Neural cell (in vitro differentiated cells): ENCODE measurements around the gene OGFR. TPM values are rescaled to one million over a fixed set of nuclear protein-coding genes. Genes with fewer than 3 reads are reported as not detected.

Experiments used
- H2AFZ ChIP-seq: fragments of 200-600, 300-800 bp; sonication (generic), shearing (Covaris generic); 2 replicates; pipeline ENCODE4 v1.6.0; 2014; ENCODE audit warnings: low read depth, mild to moderate bottlenecking, antibody characterized with exemption, low read length, moderate library complexity
- H3F3A ChIP-seq: fragments of 200-600 bp; shearing (Covaris generic); 2 replicates; pipeline ENCODE4 v1.6.1; 2016; ENCODE audit warnings: mild to moderate bottlenecking, moderate library complexity, mixed read lengths, antibody characterized with exemption, low read length; ENCODE audit not compliant: insufficient read depth, poor library complexity, severe bottlenecking
- H3K27ac ChIP-seq: fragments of 200-600, 300-800 bp; sonication (generic), shearing (Covaris generic); 2 replicates; pipeline ENCODE4 v1.5.1; 2014; ENCODE audit warnings: mild to moderate bottlenecking, low read length, moderate library complexity
- H3K27me3 ChIP-seq: fragments of 300-800, 200-600 bp; sonication (generic), shearing (Covaris generic); 2 replicates; pipeline ENCODE4 v1.6.0; 2014; ENCODE audit warnings: mild to moderate bottlenecking, low read depth, low read length, moderate library complexity; ENCODE audit not compliant: insufficient read depth
- H3K36me3 ChIP-seq: fragments of 300-800, 200-600 bp; sonication (generic), shearing (Covaris generic); 2 replicates; pipeline ENCODE4 v1.5.1; 2014; ENCODE audit warnings: mild to moderate bottlenecking, antibody characterized with exemption, low read length, moderate library complexity; ENCODE audit not compliant: insufficient read depth
- H3K4me2 ChIP-seq: fragments of 300-800, 200-600 bp; sonication (generic), shearing (Covaris generic); 2 replicates; pipeline ENCODE4 v1.6.0; 2014; ENCODE audit warnings: mild to moderate bottlenecking, low read length
- H3K4me3 ChIP-seq: fragments of 300-800, 200-600 bp; sonication (generic), shearing (Covaris generic); 2 replicates; pipeline ENCODE4 v1.5.1; 2014; ENCODE audit warnings: mild to moderate bottlenecking, low read length, moderate library complexity
- H3K79me2 ChIP-seq: fragments of 200-600 bp; shearing (Covaris generic); replicated peaks from 2 replicates; pipeline ENCODE4 v1.6.0; 2014; ENCODE audit warnings: mild to moderate bottlenecking, low read length, moderate library complexity; ENCODE audit not compliant: insufficient read depth
- H3K9ac ChIP-seq: fragments of 300-800, 200-600 bp; sonication (generic), shearing (Covaris generic); 2 replicates; pipeline ENCODE4 v1.6.1; 2016; ENCODE audit warnings: mild to moderate bottlenecking, low read length, mixed read lengths
- H3K9me2 ChIP-seq: fragments of 200-600 bp; shearing (Covaris generic); 2 replicates; pipeline ENCODE4 v1.6.1; 2016; ENCODE audit warnings: mild to moderate bottlenecking, low read length, mixed read lengths; ENCODE audit not compliant: insufficient read depth
- H3K9me3 ChIP-seq: fragments of 200-600, 300-800 bp; sonication (generic), shearing (Covaris generic); 2 replicates; pipeline ENCODE4 v1.6.1; 2016; ENCODE audit warnings: mild to moderate bottlenecking, mixed run types, low read length, moderate library complexity, mixed read lengths
- H4K20me1 ChIP-seq: fragments of 200-600 bp; shearing (Covaris generic); 2 replicates; pipeline ENCODE4 v1.6.1; 2016; ENCODE audit warnings: mild to moderate bottlenecking, mixed run types; ENCODE audit not compliant: insufficient read depth
- CTCF ChIP-seq: fragments of 450-650 bp; IDR thresholded peaks from 2 replicates; pipeline ENCODE4 v1.5.1; 2014; ENCODE audit warnings: antibody characterized with exemption, mild to moderate bottlenecking, moderate library complexity; ENCODE audit not compliant: poor library complexity, severe bottlenecking
- EP300 ChIP-seq: fragments of 450-650 bp; conservative IDR thresholded peaks from 2 replicates; pipeline ENCODE4 v1.6.1; 2014; ENCODE audit warnings: antibody characterized with exemption, mild to moderate bottlenecking, moderate library complexity; ENCODE audit not compliant: poor library complexity, severe bottlenecking
- EZH2 ChIP-seq: fragments of 200-600, 300-800 bp; shearing (Covaris generic), sonication (generic); IDR thresholded peaks from 2 replicates; pipeline ENCODE4 v1.6.1; 2014; ENCODE audit warnings: antibody characterized with exemption, low read length, borderline replicate concordance, mild to moderate bottlenecking; ENCODE audit not compliant: insufficient read depth, poor library complexity, severe bottlenecking
- MXI1 ChIP-seq: fragments of 450-650 bp; conservative IDR thresholded peaks from 2 replicates; pipeline ENCODE4 v1.6.1; 2014; ENCODE audit warnings: antibody characterized with exemption, mild to moderate bottlenecking; ENCODE audit not compliant: poor library complexity, severe bottlenecking
- POLR2AphosphoS5 ChIP-seq: IDR thresholded peaks from 2 replicates; pipeline ENCODE4 v1.6.1; 2012
- RAD21 ChIP-seq: fragments of 450-650 bp; conservative IDR thresholded peaks from 2 replicates; pipeline ENCODE4 v1.6.1; 2014; ENCODE audit warnings: antibody characterized with exemption, mild to moderate bottlenecking, moderate library complexity
- REST ChIP-seq: IDR thresholded peaks from 2 replicates; pipeline ENCODE4 v1.6.1; 2012; ENCODE audit warnings: borderline replicate concordance
- SMC3 ChIP-seq: fragments of 450-650 bp; conservative IDR thresholded peaks from 2 replicates; pipeline ENCODE4 v1.6.1; 2014; ENCODE audit warnings: antibody characterized with exemption, mild to moderate bottlenecking, moderate library complexity; ENCODE audit not compliant: poor library complexity
- TAF1 ChIP-seq: IDR thresholded peaks from 2 replicates; pipeline ENCODE4 v1.6.1; 2012; ENCODE audit warnings: low read depth
- polyA plus RNA-seq: library from polyadenylated mRNA; depleted of rRNA; stranded (reverse); fragments of >200 nt; gene quantifications from 2 replicates; pipeline ENCODE4 v1.2.3, GENCODE V29; 2014

OGFR gene
- polyA plus RNA-seq, 1 donor from 2014 or later, result 15.6 TPM

- H3K36me3 ChIP-seq, result no peaks in the 10 kb centered on the region
- H3K9ac ChIP-seq, result no peak overlapping the region
- H3K4me3 ChIP-seq, result no peak overlapping the region
- H2AFZ ChIP-seq, result no peak overlapping the region
- H3K27ac ChIP-seq, result no peak overlapping the region
- no peaks in the 10 kb centered on the region for H3F3A ChIP-seq
- H3K79me2 ChIP-seq, result no peaks in the 10 kb centered on the region
- H3K27me3 ChIP-seq, result no peaks in the 10 kb centered on the region
- no peaks in the 10 kb centered on the region for H4K20me1 ChIP-seq
- H3K4me2 ChIP-seq, result no peak overlapping the region
- no peak for TF ChIP-seq POLR2AphosphoS5
- no peak for TF ChIP-seq REST
- TF ChIP-seq EZH2, result no peak
- TF ChIP-seq EP300, result no peak
- H3K9me3 ChIP-seq, result no peaks in the 10 kb centered on the region
- H3K9me2 ChIP-seq, result no peaks in the 10 kb centered on the region
Observed at GRCh38 chr20:62854121-62854520, 49.5 kb downstream of the OGFR start.

GRCh38 chr20:62855120-62855519 is 50.5 kb downstream of the OGFR start:
- Histone ChIP-seq H4K20me1 (no peaks in the 10 kb centered on the region), H2AFZ (no peak overlapping the region), H3K27ac (no peak overlapping the region), H3K9me3 (no peaks in the 10 kb centered on the region), H3K27me3 (peaks cover 4% of the 10 kb centered on the region), H3K36me3 (no peaks in the 10 kb centered on the region), H3K79me2 (no peaks in the 10 kb centered on the region), H3K9ac (no peak overlapping the region), H3K9me2 (no peaks in the 10 kb centered on the region), H3K4me3 (no peak overlapping the region), H3F3A (no peaks in the 10 kb centered on the region), H3K4me2 (no peak overlapping the region)
- TF ChIP-seq POLR2AphosphoS5 (no peak), RAD21 (no peak), CTCF (no peak), MXI1 (no peak), REST (no peak), TAF1 (no peak), EP300 (no peak), SMC3 (no peak), EZH2 (no peak)
